Neural cell (in vitro differentiated cells): ENCODE results near the gene LZIC. TPM values are rescaled to one million over a fixed set of nuclear protein-coding genes. Genes with fewer than 3 reads are reported as not detected.

ENCODE experiments used
- H2AFZ ChIP-seq: fragments of 200-600, 300-800 bp; sonication (generic), shearing (Covaris generic); 2 replicates; pipeline ENCODE4 v1.6.0; 2014; ENCODE audit warnings: low read depth, mild to moderate bottlenecking, antibody characterized with exemption, low read length, moderate library complexity
- H3F3A ChIP-seq: fragments of 200-600 bp; shearing (Covaris generic); 2 replicates; pipeline ENCODE4 v1.6.1; 2016; ENCODE audit warnings: mild to moderate bottlenecking, moderate library complexity, mixed read lengths, antibody characterized with exemption, low read length; ENCODE audit not compliant: insufficient read depth, poor library complexity, severe bottlenecking
- H3K27ac ChIP-seq: fragments of 200-600, 300-800 bp; sonication (generic), shearing (Covaris generic); 2 replicates; pipeline ENCODE4 v1.5.1; 2014; ENCODE audit warnings: mild to moderate bottlenecking, low read length, moderate library complexity
- H3K27me3 ChIP-seq: fragments of 300-800, 200-600 bp; sonication (generic), shearing (Covaris generic); 2 replicates; pipeline ENCODE4 v1.6.0; 2014; ENCODE audit warnings: mild to moderate bottlenecking, low read depth, low read length, moderate library complexity; ENCODE audit not compliant: insufficient read depth
- H3K36me3 ChIP-seq: fragments of 300-800, 200-600 bp; sonication (generic), shearing (Covaris generic); 2 replicates; pipeline ENCODE4 v1.5.1; 2014; ENCODE audit warnings: mild to moderate bottlenecking, antibody characterized with exemption, low read length, moderate library complexity; ENCODE audit not compliant: insufficient read depth
- H3K4me2 ChIP-seq: fragments of 300-800, 200-600 bp; sonication (generic), shearing (Covaris generic); 2 replicates; pipeline ENCODE4 v1.6.0; 2014; ENCODE audit warnings: mild to moderate bottlenecking, low read length
- H3K4me3 ChIP-seq: fragments of 300-800, 200-600 bp; sonication (generic), shearing (Covaris generic); 2 replicates; pipeline ENCODE4 v1.5.1; 2014; ENCODE audit warnings: mild to moderate bottlenecking, low read length, moderate library complexity
- H3K79me2 ChIP-seq: fragments of 200-600 bp; shearing (Covaris generic); replicated peaks from 2 replicates; pipeline ENCODE4 v1.6.0; 2014; ENCODE audit warnings: mild to moderate bottlenecking, low read length, moderate library complexity; ENCODE audit not compliant: insufficient read depth
- H3K9ac ChIP-seq: fragments of 300-800, 200-600 bp; sonication (generic), shearing (Covaris generic); 2 replicates; pipeline ENCODE4 v1.6.1; 2016; ENCODE audit warnings: mild to moderate bottlenecking, low read length, mixed read lengths
- H3K9me2 ChIP-seq: fragments of 200-600 bp; shearing (Covaris generic); 2 replicates; pipeline ENCODE4 v1.6.1; 2016; ENCODE audit warnings: mild to moderate bottlenecking, low read length, mixed read lengths; ENCODE audit not compliant: insufficient read depth
- H3K9me3 ChIP-seq: fragments of 200-600, 300-800 bp; sonication (generic), shearing (Covaris generic); 2 replicates; pipeline ENCODE4 v1.6.1; 2016; ENCODE audit warnings: mild to moderate bottlenecking, mixed run types, low read length, moderate library complexity, mixed read lengths
- H4K20me1 ChIP-seq: fragments of 200-600 bp; shearing (Covaris generic); 2 replicates; pipeline ENCODE4 v1.6.1; 2016; ENCODE audit warnings: mild to moderate bottlenecking, mixed run types; ENCODE audit not compliant: insufficient read depth
- EP300 ChIP-seq: fragments of 450-650 bp; conservative IDR thresholded peaks from 2 replicates; pipeline ENCODE4 v1.6.1; 2014; ENCODE audit warnings: antibody characterized with exemption, mild to moderate bottlenecking, moderate library complexity; ENCODE audit not compliant: poor library complexity, severe bottlenecking
- EZH2 ChIP-seq: fragments of 200-600, 300-800 bp; shearing (Covaris generic), sonication (generic); IDR thresholded peaks from 2 replicates; pipeline ENCODE4 v1.6.1; 2014; ENCODE audit warnings: antibody characterized with exemption, low read length, borderline replicate concordance, mild to moderate bottlenecking; ENCODE audit not compliant: insufficient read depth, poor library complexity, severe bottlenecking
- MXI1 ChIP-seq: fragments of 450-650 bp; conservative IDR thresholded peaks from 2 replicates; pipeline ENCODE4 v1.6.1; 2014; ENCODE audit warnings: antibody characterized with exemption, mild to moderate bottlenecking; ENCODE audit not compliant: poor library complexity, severe bottlenecking
- POLR2AphosphoS5 ChIP-seq: IDR thresholded peaks from 2 replicates; pipeline ENCODE4 v1.6.1; 2012
- RAD21 ChIP-seq: fragments of 450-650 bp; conservative IDR thresholded peaks from 2 replicates; pipeline ENCODE4 v1.6.1; 2014; ENCODE audit warnings: antibody characterized with exemption, mild to moderate bottlenecking, moderate library complexity
- SMC3 ChIP-seq: fragments of 450-650 bp; conservative IDR thresholded peaks from 2 replicates; pipeline ENCODE4 v1.6.1; 2014; ENCODE audit warnings: antibody characterized with exemption, mild to moderate bottlenecking, moderate library complexity; ENCODE audit not compliant: poor library complexity
- TAF1 ChIP-seq: IDR thresholded peaks from 2 replicates; pipeline ENCODE4 v1.6.1; 2012; ENCODE audit warnings: low read depth
- polyA plus RNA-seq: library from polyadenylated mRNA; depleted of rRNA; stranded (reverse); fragments of >200 nt; gene quantifications from 2 replicates; pipeline ENCODE4 v1.2.3, GENCODE V29; 2014
- small RNA-seq, 3 experiments: library from RNA; depleted of rRNA; stranded (forward); fragments of <200 nt; gene quantifications; one replicate each; pipeline ENCODE3, GENCODE V24; 2012
- TF ChIP-seq, protein P1 (sequence below): IDR thresholded peaks from 2 replicates; pipeline ENCODE4 v1.6.1; 2012; ENCODE audit warnings: borderline replicate concordance
- TF ChIP-seq, protein P2 (sequence below): fragments of 450-650 bp; IDR thresholded peaks from 2 replicates; pipeline ENCODE4 v1.5.1; 2014; ENCODE audit warnings: antibody characterized with exemption, mild to moderate bottlenecking, moderate library complexity; ENCODE audit not compliant: poor library complexity, severe bottlenecking

LZIC gene
- polyA plus RNA-seq, 1 donor from 2014 or later = 57.2 TPM

DNA sequence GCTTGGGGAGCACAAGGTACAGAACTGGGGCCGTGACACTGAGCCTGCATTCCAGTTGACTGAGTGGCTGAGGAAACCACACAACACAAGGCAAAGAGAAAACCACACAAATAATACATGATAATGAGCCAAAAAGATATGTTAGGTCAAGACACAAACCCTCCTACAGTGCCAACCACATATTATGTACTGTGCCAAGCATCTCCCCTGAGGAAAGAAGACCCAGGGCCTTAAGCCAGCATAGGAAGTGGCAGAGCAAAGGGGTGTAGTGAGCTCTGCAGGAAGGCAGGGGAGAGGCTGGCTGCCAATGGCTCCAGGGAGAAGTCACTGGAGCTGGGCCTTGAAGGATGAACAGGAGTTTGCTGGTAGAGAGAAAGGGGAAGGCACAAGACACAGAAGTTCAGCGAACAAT, 61.3 kb downstream of the LZIC start:
- Histone ChIP-seq H3K4me2 (no peak overlapping the region), H3F3A (no peaks in the 10 kb centered on the region), H4K20me1 (no peaks in the 10 kb centered on the region), H3K9me3 (no peaks in the 10 kb centered on the region), H3K27ac (no peak overlapping the region), H3K4me3 (no peak overlapping the region), H3K9me2 (no peaks in the 10 kb centered on the region), H3K27me3 (no peaks in the 10 kb centered on the region), H3K9ac (no peak overlapping the region), H3K79me2 (no peaks in the 10 kb centered on the region), H2AFZ (no peak overlapping the region), H3K36me3 (no peaks in the 10 kb centered on the region)
- TF ChIP-seq EZH2 (no peak), POLR2AphosphoS5 (no peak), EP300 (no peak), MXI1 (no peak), RAD21 (no peak), TAF1 (no peak), SMC3 (no peak)
- TF ChIP-seq, protein P1, sequence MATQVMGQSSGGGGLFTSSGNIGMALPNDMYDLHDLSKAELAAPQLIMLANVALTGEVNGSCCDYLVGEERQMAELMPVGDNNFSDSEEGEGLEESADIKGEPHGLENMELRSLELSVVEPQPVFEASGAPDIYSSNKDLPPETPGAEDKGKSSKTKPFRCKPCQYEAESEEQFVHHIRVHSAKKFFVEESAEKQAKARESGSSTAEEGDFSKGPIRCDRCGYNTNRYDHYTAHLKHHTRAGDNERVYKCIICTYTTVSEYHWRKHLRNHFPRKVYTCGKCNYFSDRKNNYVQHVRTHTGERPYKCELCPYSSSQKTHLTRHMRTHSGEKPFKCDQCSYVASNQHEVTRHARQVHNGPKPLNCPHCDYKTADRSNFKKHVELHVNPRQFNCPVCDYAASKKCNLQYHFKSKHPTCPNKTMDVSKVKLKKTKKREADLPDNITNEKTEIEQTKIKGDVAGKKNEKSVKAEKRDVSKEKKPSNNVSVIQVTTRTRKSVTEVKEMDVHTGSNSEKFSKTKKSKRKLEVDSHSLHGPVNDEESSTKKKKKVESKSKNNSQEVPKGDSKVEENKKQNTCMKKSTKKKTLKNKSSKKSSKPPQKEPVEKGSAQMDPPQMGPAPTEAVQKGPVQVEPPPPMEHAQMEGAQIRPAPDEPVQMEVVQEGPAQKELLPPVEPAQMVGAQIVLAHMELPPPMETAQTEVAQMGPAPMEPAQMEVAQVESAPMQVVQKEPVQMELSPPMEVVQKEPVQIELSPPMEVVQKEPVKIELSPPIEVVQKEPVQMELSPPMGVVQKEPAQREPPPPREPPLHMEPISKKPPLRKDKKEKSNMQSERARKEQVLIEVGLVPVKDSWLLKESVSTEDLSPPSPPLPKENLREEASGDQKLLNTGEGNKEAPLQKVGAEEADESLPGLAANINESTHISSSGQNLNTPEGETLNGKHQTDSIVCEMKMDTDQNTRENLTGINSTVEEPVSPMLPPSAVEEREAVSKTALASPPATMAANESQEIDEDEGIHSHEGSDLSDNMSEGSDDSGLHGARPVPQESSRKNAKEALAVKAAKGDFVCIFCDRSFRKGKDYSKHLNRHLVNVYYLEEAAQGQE = no peak
- TF ChIP-seq, protein P2, sequence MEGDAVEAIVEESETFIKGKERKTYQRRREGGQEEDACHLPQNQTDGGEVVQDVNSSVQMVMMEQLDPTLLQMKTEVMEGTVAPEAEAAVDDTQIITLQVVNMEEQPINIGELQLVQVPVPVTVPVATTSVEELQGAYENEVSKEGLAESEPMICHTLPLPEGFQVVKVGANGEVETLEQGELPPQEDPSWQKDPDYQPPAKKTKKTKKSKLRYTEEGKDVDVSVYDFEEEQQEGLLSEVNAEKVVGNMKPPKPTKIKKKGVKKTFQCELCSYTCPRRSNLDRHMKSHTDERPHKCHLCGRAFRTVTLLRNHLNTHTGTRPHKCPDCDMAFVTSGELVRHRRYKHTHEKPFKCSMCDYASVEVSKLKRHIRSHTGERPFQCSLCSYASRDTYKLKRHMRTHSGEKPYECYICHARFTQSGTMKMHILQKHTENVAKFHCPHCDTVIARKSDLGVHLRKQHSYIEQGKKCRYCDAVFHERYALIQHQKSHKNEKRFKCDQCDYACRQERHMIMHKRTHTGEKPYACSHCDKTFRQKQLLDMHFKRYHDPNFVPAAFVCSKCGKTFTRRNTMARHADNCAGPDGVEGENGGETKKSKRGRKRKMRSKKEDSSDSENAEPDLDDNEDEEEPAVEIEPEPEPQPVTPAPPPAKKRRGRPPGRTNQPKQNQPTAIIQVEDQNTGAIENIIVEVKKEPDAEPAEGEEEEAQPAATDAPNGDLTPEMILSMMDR = no peak

Small RNAs within 50 kb of the gene (small RNA-seq; reads per million reads assigned to genes)
- 2.2 to 4.4 (median 3.1) reads per million in 3 experiments for gene MIR5697

Other genes starting within 250 kb of the LZIC start
- 77.2 and 81.0 TPM in 2 replicates for gene CLSTN1, start 119.4 kb downstream of the LZIC start, polyA plus RNA-seq
- 69.3 and 81.9 TPM in 2 replicates for gene CTNNBIP1, start 33.1 kb downstream of the LZIC start, polyA plus RNA-seq
- 4.9 and 7.7 TPM in 2 replicates for gene NMNAT1, start 84 bp upstream of the LZIC start, polyA plus RNA-seq
- 0.56 TPM in 1 of 2 replicates, not detected in the other for gene RBP7, start 53.8 kb upstream of the LZIC start, polyA plus RNA-seq
- gene UBE4B, start 89.6 kb upstream of the LZIC start, polyA plus RNA-seq = 28.9 and 30.8 TPM in 2 replicates